Head of caudate nucleus (tissue), 42 donors: Measurements from ENCODE around the gene CCNB1IP1.
A peak's percentile ranks its signal among the peaks of the same experiment; 100 is the strongest.
"Not testable (repeated sequence)": the region's sequence is repeated elsewhere in the genome, so short reads cannot be mapped to it uniquely, and the experiment has no call there.

Source experiments
- DNase-seq, 42 donors: peaks; one replicate each; pipeline versions ENCODE4 v3.0.0 to v3.0.0-alpha.2; 2020 to 2021; ENCODE audit warnings: mixed read lengths in 7 of 42
- intact Hi-C: fragments of 100-400 bp; cut with DNase I; formaldehyde crosslinking; loops from one replicate; pipeline ENCODE4 v1.15.0; 2022

CCNB1IP1 gene

DNA sequence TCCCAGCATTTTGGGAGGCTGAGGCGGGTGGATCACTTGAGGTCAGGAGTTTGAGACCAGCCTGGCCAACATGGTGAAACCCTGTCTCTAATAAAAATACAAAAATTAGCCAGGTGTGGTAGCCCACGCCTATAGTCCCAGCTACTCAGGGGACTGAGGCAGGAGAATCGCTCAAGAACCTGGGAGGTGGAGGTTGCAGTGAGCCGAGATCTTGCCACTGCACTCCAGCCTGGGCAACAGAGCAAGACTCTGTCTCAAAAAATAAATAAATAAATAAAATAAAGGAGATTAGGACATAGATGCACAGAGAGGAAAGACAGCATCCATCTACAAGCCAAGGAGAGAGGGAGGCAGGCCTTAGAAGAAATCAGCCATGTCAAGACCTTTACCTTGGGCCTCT lies 8.0 kb upstream of the CCNB1IP1 start:
- DNase-seq, result not testable (repeated sequence)
- intact Hi-C loops, result loop anchor here (5.0 kb wide), 1 partner anchor 271 kb away; no protein-coding TSS in a partner anchor

DNA sequence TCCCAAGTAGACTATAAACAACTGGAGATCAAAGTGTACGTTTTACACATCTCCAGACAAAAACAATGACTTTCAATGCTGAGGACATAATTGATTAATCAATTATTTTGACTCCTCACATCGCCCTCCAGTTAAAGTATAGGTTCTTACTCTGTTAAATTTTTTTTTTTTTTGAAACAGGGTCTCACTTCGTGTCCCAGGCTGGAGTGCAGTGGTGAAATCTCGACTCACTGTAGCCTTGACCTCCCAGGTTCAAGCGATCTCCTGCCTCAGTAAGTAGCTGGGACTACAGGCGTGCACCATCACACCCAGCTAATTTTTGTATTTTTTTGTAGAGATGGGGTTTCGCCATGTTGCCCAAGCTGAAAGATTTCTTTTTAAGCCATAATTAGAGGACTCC lies 938 bp upstream of the CCNB1IP1 start:
- DNase-seq, result no peak
- intact Hi-C loops, result no loop called here

DNA sequence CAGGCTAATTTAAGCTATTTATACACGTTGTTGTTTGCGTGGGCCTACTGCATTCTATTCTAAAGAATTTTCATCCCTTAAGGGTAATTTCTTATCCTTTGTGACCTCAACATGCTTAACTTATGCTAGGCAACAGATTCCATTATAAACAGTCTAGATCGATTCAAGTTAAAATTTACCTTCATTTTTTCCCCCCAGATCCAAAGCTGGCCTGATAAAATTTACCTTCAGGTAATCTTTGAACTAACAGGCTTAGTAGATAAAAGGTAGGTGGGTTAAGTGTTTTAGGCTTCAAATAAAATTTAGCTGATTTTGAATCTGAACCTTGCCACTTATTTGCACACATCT lies 389 bp upstream of the CCNB1IP1 start:
- no peak for DNase-seq
- intact Hi-C loops, result no loop called here

DNA sequence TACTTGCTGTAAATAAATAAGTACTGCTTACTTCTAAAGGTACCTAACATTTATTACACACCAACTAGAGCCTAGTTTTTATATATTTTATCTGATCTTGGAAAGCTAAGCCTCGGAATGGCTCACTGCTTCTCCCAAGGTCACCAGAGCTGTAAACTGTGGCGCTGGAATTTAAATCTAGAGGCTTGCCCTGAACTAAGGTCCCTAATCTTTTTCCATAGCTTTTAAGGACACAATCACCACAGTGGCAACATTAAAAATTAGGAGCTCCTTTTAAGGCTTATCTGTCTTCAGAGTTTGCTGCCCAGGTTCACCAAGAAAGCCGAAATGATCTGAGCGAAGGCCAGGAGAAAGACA lies 670 bp downstream of the CCNB1IP1 start:
- DNase-seq, result peak in 6 of 42 donors; percentile 3 to 39 (median 24)
- intact Hi-C loops, result no loop called here

DNA sequence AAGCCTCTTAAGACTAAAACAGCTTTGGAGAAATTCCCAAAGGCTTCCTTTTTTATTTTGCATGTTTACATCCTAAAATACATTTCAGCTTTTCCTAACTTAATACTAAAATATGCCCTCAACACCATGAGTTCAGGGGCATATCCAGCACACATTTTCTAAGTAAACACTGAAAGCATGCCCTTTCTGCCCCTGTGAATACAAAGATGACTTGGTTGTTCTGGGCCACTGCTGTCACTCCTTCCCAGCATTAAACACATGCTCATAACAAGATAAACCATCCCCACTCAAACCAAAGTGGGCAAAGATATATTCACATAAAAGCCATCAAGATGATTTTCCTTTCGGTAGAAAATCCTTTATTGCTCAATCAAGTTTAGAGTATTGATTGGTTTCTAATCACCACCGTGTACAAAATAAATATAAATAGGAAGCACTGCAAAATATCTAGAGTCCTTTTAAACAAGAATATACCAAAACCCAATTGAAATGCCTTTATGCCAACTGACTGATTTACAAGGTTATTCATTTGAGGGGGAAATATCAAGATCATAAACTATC lies 1.9 kb downstream of the CCNB1IP1 start:
- DNase-seq, result no peak
- intact Hi-C loops, result no loop called here

DNA sequence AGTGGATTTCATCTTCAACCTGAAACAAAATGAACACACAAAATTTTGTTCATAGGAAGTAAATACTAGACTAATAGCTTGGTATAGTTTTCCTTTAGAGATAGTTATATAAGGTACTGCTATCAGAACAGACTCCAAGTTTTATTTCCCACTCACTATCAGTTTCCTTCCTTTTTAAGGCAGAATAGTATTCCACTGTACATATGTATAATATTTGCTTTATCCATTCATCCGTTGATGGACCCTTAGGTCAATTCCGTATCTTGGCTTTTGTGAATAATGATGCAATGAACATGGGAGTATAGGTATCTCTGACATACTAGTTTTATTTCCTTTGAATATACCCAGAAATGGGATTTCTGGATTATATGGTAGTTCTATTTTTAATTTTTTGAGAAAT lies 3.7 kb downstream of the CCNB1IP1 start:
- DNase-seq, result no peak
- intact Hi-C loops, result loop anchor here (5.0 kb wide), 2 partner anchors 278 to 353 kb away; partner anchors contain the start of gene RNASE4

DNA sequence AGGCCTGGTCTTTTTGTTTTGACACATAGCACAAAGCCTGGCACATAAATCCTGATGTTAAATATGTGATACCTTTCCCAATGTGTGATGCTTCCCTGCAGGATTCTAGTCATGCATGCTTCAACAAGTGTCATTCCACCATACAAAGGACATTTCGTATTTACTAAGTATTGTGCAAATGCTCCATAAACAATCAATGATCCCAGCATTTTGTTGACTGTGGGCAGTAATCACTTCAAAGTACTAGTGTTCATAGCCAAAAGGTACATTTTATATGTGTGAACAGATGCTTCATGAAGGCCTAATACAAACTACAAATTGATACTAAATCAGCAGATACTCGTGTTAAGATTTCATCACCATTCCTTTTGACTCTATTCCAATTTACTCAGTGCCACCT lies 4.4 kb downstream of the CCNB1IP1 start:
- intact Hi-C loops, result loop anchor here (5.0 kb wide), 2 partner anchors 279 to 354 kb away; partner anchors contain the start of gene RNASE4
- DNase-seq, result no peak

DNA sequence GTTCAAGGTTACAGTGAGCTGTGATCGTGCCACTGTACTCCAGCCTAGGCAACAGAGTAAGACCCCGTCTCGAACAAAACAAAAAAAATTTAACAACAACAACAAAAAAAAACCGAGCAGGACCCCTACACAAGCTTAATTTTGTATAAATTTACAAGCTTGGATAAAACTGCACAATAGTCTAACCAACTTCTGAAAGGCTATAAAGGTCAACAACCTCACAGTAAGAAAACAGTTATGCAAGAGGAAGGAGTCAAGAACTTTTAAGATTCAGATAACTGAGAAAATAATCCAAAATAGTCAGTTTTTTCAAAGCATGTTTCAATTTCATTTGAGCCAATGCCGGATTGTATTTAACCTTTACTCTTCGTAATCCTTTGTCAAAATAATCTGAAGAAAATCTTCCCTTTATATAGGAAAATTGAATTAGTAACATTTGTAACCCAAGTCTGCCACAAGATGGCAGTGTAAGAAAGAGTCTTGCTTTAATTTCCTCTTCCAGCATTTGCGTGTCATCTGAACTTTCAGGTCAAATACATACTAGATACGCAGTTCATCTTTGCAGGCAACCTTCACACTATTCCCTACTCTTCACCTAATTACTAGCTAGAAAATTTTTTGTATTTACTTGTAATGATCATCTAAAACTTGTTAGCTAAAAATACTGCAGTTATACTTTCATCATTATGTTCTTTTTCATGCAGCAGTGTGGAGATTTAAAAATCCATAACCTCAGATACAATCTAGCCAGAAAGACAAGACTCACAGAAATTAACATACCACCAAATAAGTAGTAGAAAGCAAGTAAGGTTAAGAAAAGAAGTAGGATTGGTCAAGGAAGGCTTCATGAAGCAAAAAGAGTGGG lies 5.8 kb downstream of the CCNB1IP1 start:
- intact Hi-C loops, result loop anchor here (5.0 kb wide), 2 partner anchors 280 to 355 kb away; partner anchors contain the start of gene RNASE4
- DNase-seq, result peak in 11 of 42 donors; percentile 15 to 73 (median 45)

DNA sequence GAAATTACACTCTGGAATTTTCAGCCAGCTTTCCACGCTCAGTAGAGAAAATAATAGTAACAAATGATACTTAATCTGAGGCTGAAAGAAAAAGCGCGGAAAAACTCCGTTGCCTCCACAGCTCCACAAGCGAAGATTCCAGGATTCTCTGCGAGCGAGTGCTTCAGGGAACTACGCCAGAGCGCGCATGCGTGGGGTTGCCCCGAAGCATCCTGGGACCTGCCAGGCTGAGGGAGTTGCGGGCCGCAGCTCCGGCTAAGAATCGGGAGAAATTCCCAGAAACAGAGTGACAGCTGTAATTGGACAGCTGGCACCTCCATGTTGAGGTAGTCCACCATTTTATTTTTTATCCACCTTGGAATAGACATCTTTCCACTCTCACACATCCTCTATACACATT lies 15.4 kb downstream of the CCNB1IP1 start:
- intact Hi-C loops, result no loop called here
- DNase-seq, result no peak

DNA sequence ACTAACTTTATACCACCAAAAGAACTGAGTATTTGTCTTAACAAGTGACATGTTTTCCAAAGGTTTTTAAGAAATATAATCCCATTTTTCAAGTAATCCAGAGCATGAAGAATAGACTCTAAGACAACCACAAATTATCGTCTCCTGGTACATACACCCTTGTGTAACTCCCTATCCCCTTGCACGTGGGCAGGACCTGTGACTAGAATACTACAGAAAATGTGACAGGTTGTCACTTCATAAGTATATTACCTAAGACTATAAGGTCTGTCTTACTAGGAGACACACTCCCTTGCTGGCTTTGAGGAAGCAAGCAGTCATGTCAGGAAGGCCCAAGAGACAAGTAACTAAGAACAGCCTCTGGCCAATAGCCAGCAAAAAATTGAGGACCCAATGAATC lies 19.1 kb downstream of the CCNB1IP1 start:
- intact Hi-C loops, result no loop called here
- DNase-seq, result peak in 34 of 42 donors; percentile 8 to 81 (median 41)

DNA sequence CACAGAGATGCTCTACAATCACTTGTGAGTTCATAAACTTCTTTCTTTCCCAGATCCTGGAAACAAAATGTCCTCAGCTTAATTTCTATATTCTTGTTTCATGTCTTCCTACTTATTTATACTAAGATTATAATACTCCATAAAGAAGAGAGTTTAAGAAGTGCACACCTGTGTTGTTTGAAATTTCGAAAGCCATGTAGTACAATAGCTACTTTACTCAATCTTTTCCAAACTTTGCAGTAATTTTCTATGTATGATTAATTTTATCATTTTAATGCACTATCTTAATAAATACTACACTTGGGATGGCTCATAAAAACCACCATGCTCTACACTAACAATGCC lies 27.0 kb downstream of the CCNB1IP1 start:
- DNase-seq, result no peak
- intact Hi-C loops, result no loop called here

DNA sequence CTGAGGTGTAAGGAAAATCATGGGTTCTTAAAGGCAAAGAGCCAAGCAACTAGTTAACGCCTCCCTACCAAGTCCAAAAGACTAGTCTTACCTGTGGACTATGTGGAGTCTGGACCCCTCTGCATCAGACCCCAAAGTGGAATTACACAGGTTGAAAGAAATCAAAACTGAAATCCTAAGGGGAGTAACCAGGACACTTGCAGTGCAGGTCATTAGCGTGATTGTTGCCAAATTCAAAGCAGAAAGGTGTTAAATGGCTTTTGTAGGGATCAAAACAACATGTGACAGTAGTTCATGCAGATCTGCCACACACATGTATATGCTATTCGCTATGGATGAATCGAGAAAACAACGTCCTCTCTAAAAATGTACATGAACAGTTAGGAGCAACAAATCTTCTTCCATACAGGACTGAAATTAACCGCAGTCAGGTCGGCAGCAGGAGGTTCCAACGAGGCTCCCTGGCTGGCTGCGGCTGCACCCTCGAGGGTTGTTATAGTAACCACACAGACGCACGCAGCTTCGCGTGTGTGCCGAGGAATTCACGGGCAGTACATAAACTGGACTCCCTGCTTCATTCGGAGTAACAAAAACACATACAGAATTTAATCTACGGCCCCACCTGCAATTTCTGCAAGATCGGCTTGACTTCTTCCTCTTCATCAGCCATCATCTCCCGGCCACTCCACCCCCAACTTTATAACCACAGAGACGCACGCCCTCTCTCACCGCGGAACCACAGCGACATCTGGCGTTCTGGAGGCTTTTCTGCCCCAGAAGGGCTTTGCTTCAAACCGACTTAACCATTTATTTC lies 27.6 kb downstream of the CCNB1IP1 start, which contains the start of gene TTC5:
TSS of gene TTC5 (minus strand) at position 687 of the 814 bp plus-strand sequence. CDS start at position 673, 14 bp downstream.
- intact Hi-C loops, result no loop called here
- peak; percentile 66 to 94 (median 86) for DNase-seq

DNA sequence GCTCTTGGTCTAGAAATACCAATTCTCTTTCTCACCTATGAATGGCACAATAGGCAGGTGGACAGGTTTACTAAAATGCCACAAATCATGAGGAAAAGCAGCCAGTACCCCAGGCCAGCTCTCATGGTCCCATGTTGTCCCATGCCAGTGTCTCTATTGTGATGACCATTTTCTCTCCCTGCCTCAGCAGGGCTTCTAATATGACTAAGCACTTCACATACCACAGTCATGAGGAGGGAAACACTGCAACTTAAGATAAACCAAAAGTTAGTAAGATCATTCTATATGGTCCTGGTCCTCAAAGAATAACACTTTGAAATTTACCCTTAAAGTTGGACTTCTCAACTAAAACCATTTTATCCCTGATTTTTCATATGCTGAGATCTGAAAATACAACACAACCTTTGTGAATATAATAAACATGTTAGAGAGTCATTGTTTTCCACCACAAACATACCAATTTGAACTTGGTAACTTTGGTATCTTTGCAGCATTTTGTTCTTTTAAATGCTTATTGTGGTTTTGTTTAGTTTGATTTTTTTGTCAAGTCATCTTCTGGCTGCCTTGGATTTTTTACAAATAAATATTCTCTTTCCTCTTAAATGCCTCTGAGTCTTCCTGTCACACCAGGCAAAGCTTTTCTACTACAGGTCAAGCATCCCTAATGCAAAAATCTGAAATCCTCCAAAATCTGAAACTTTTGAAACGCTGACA lies 30.9 kb downstream of the CCNB1IP1 start:
- intact Hi-C loops, result no loop called here
- no peak for DNase-seq

DNA sequence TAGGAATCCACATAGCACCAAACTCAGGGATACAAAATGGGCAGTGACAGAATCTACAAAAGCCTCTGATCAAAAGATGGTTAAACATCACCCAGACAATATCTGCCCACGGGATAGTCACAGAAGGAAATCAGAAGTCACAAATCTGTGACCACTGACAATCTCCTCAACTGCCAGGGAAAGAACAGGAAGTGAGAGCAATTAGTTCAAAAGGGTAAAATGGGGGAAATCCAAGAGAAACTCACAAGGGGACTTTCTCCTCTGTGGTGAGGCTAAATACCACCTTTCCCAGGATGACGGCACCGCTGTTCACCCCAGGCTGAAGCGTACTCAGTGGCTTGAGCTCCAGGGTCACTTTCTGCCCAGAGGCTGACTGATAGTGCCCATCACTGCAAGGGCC lies 38.0 kb downstream of the CCNB1IP1 start:
- intact Hi-C loops, result no loop called here
- DNase-seq, result no peak

DNA sequence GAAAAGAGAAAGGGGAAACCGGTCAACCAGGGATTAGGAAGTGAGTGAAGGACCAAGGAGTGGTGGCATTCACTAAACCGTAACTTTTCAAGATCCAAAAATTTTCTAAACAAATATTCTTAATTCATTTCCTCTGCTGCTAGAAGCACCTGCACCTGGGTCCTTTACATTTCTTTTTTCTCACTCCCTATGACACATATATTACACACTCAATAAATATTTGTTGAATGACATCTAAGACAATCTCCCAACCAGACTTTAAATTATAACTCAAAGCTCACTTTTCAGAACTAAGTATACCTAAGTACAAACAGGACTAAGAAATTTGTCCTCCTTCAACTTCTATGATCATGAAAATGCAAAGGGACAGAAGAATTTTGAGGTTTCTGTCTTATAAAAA lies 38.4 kb downstream of the CCNB1IP1 start:
- intact Hi-C loops, result no loop called here
- no peak for DNase-seq

DNA sequence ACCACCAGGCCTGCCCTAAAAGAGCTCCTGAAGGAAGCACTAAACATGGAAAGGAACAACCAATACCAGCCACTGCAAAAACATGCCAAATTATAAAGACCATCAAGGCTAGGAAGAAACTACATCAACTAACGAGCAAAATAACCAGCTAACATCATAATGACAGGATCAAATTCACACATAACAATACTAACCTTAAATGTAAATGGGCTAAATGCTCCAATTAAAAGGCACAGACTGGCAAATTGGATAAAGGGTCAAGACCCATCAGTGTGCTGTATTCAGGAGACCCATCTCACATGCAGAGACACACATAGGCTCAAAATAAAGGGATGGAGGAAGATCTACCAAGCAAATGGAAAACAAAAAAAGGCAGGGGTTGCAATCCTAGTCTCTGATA lies 51.1 kb downstream of the CCNB1IP1 start:
- intact Hi-C loops, DNase-seq: not testable (repeated sequence)

DNA sequence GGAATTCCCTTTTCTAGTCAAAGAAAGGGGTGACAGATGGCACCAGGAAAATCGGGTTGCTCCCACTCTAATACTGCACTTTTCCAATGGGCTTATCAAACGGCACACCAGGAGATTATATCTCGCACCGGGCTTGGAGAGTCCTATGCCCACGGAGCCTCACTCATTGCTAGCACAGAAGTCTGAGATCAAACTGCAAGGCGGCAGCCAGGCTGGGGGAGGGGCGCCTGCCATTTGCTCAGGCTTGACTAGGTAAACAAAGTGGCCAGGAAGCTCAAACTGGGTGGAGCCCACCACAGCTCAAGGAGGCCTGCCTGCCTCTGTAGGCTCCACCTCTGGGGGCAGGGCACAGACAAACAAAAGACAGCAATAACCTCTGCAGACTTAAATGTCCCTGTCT lies 52.8 kb downstream of the CCNB1IP1 start:
- intact Hi-C loops, DNase-seq: not testable (repeated sequence)

DNA sequence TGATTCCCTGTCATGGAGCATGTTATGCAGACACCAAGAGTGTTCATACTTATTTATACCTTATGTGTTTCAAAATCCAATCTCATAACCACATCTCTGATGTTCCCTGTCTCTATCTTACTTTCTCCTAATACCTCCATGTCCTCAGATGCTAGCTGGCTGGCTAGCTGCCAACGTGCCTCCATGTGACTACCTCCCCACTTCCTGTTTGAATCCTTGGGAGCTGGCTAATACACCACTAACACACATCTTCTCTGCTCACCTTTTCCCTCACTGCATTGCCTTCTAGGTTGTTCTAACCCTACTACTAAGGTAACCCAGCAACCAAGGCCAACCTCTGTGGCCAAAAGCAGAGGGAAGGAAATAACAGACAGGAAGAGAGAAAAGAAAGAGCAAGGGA lies 54.7 kb downstream of the CCNB1IP1 start:
- intact Hi-C loops, result no loop called here
- peak in 8 of 42 donors; percentile 0 to 48 (median 14) for DNase-seq

DNA sequence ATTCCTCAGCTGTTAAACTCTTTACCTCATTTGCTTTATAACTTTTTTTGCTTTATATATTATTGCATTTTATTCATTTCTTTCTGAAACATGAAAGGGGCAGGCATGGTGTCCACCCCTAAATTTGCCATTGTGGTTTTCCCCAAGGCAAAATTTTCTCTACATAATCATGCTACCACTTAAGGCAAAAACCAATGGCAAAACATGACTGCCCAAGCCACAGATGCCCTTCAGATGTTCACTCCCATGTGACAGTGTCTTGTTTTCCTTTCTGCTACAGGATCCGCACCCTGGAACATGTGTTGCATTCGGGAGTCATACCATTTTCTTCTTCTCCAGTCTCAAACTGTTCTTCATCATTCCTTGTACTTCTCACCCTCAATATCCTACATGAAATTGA lies 55.7 kb downstream of the CCNB1IP1 start:
- DNase-seq, result no peak
- intact Hi-C loops, result no loop called here
